Mesenchymal stem cell (in vitro differentiated cells and primary cell): Measurements from ENCODE around the gene FAM25A.
"Not testable (repeated sequence)": the region's sequence is repeated elsewhere in the genome, so short reads cannot be mapped to it uniquely, and the experiment has no call there.

Experiments used
- DNase-seq: peaks from one replicate; pipeline ENCODE4 v3.0.0-alpha.2; 2013
- H2AFZ ChIP-seq: one replicate; pipeline ENCODE4 v1.6.1; 2013; ENCODE audit warnings: low read depth, mild to moderate bottlenecking, control low read depth, inconsistent platforms, low read length, moderate library complexity
- H2AK5ac ChIP-seq: 2 replicates; pipeline ENCODE4 v1.6.1; 2013; ENCODE audit warnings: low read length, moderate library complexity, mild to moderate bottlenecking, inconsistent platforms; ENCODE audit not compliant: severe bottlenecking
- H2BK120ac ChIP-seq: one replicate; pipeline ENCODE4 v1.6.1; 2013; ENCODE audit warnings: low read depth, mild to moderate bottlenecking, inconsistent platforms, low read length, moderate library complexity
- H2BK12ac ChIP-seq, 2 experiments: one replicate each; pipeline ENCODE4 v1.6.1; 2013; ENCODE audit warnings: inconsistent platforms in 2 of 2, low read length in 2 of 2, mild to moderate bottlenecking in 2 of 2, moderate library complexity in 2 of 2, control low read depth in 1 of 2
- H2BK15ac ChIP-seq: one replicate; pipeline ENCODE4 v1.6.1; 2013; ENCODE audit warnings: mild to moderate bottlenecking, low read depth, inconsistent platforms; ENCODE audit not compliant: poor library complexity, severe bottlenecking
- H2BK5ac ChIP-seq: 2 replicates; pipeline ENCODE4 v1.6.1; 2013; ENCODE audit warnings: low read depth, mild to moderate bottlenecking, low read length, control low read depth, inconsistent platforms; ENCODE audit not compliant: poor library complexity, severe bottlenecking
- H3K14ac ChIP-seq, 2 experiments: one replicate each; pipeline ENCODE4 v1.6.1; 2013; ENCODE audit warnings: inconsistent platforms in 2 of 2, low read length in 2 of 2, control low read depth in 1 of 2, mild to moderate bottlenecking in 1 of 2, moderate library complexity in 1 of 2
- H3K18ac ChIP-seq, 2 experiments: one replicate each; pipeline ENCODE4 v1.6.1; 2013; ENCODE audit warnings: inconsistent platforms in 2 of 2, low read length in 2 of 2, control low read depth in 1 of 2, low read depth in 1 of 2, mild to moderate bottlenecking in 1 of 2
- H3K23ac ChIP-seq, 2 experiments: one replicate each; pipeline ENCODE4 v1.6.1; 2013; ENCODE audit warnings: inconsistent platforms in 2 of 2, low read length in 2 of 2, mild to moderate bottlenecking in 2 of 2, moderate library complexity in 2 of 2, control low read depth in 1 of 2
- H3K27ac ChIP-seq: 2 replicates; pipeline ENCODE4 v1.5.1; 2013; ENCODE audit warnings: mild to moderate bottlenecking, moderate library complexity, low read length, control low read depth, inconsistent platforms; ENCODE audit not compliant: poor library complexity, severe bottlenecking
- H3K27me3 ChIP-seq, 2 experiments: 2 replicates each; pipeline versions ENCODE4 v1.6.1 to v1.7.0; 2013; ENCODE audit warnings: low read length in 2 of 2, mild to moderate bottlenecking in 2 of 2, moderate library complexity in 2 of 2, control low read depth in 1 of 2, inconsistent platforms in 1 of 2; ENCODE audit not compliant: control insufficient read depth in 1 of 2, insufficient read depth in 1 of 2
- H3K36me3 ChIP-seq, 2 experiments: 2 replicates each; pipeline versions ENCODE4 v1.6.1 to v1.7.0; 2013; ENCODE audit warnings: low read length in 2 of 2, control low read depth in 1 of 2, inconsistent platforms in 1 of 2, low read depth in 1 of 2, mild to moderate bottlenecking in 1 of 2; ENCODE audit not compliant: insufficient read depth in 2 of 2, control insufficient read depth in 1 of 2
- H3K4ac ChIP-seq, 2 experiments: one replicate each; pipeline ENCODE4 v1.6.1; 2013; ENCODE audit warnings: inconsistent platforms in 2 of 2, low read length in 2 of 2, mild to moderate bottlenecking in 2 of 2, moderate library complexity in 2 of 2, control low read depth in 1 of 2, low read depth in 1 of 2
- H3K4me1 ChIP-seq: 2 replicates; pipeline ENCODE4 v1.6.1; 2013; ENCODE audit warnings: low read depth, low read length, control low read depth; ENCODE audit not compliant: control insufficient read depth, insufficient read depth
- H3K4me2 ChIP-seq: 2 replicates; pipeline ENCODE4 v1.6.1; 2013; ENCODE audit warnings: low read length, mild to moderate bottlenecking, inconsistent platforms; ENCODE audit not compliant: poor library complexity, severe bottlenecking
- H3K4me3 ChIP-seq, 2 experiments: 2 replicates each; pipeline versions ENCODE4 v1.5.1 to v1.7.0; 2013; ENCODE audit warnings: low read length in 2 of 2, mild to moderate bottlenecking in 2 of 2, control low read depth in 1 of 2, low read depth in 1 of 2; ENCODE audit not compliant: insufficient read depth in 1 of 2
- H3K79me1 ChIP-seq: replicated peaks from 2 replicates; pipeline ENCODE4 v1.6.1; 2013; ENCODE audit warnings: mild to moderate bottlenecking, control low read depth, low read length, inconsistent platforms; ENCODE audit not compliant: poor library complexity, severe bottlenecking
- H3K9ac ChIP-seq: 2 replicates; pipeline ENCODE4 v1.7.0; 2013; ENCODE audit warnings: mild to moderate bottlenecking, low read length, moderate library complexity
- H3K9me3 ChIP-seq: 2 replicates; pipeline ENCODE4 v1.7.0; 2013; ENCODE audit warnings: mild to moderate bottlenecking, low read length; ENCODE audit not compliant: control insufficient read depth
- H4K8ac ChIP-seq: one replicate; pipeline ENCODE4 v1.6.1; 2013; ENCODE audit warnings: inconsistent platforms, mild to moderate bottlenecking, low read length, moderate library complexity
- H4K91ac ChIP-seq: one replicate; pipeline ENCODE4 v1.6.1; 2013; ENCODE audit warnings: mild to moderate bottlenecking, low read length, inconsistent platforms
- WGBS: methylation state at CpG from one replicate; pipeline ENCODE4 v1.1.7; 2013; ENCODE audit warnings: mixed read lengths; 5-methylcytosine and 5-hydroxymethylcytosine counted together

The FAM25A gene

DNA sequence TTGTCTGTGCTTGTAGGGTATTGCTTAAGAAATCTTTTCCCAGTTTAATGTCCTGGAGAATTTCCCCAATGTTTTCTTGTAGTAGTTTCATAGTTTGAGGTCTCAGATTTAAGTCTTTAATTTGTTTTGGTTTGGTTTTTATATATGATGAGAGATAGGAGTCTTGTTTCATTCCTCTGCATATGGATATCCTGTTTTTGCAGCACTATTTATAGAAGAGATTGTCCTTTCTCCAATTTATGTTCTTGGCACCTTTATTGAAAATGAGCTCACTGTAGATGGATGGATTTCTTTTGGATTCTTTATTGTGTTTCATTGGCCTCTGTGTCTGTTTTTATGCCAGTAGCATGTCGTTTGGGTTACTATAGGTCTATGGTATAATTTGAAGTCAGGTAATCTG is 31.6 kb upstream of the FAM25A start:
- Histone ChIP-seq H3K27ac (no peak overlapping the region), H4K91ac (no peak overlapping the region), H2AFZ (no peak overlapping the region), H3K14ac (no peak overlapping the region), H2BK15ac (no peak overlapping the region), H2AK5ac (no peak overlapping the region), H3K27me3 (no peaks in the 10 kb centered on the region), H3K36me3 (peaks cover 0 to 18% of the 10 kb centered on the region in 2 experiments), H3K9ac (no peak overlapping the region), H2BK120ac (no peak overlapping the region), H3K9me3 (no peaks in the 10 kb centered on the region), H3K4me2 (no peak overlapping the region), H2BK5ac (no peak overlapping the region), H3K18ac (no peak overlapping the region), H3K4me3 (no peak overlapping the region), H2BK12ac (no peak overlapping the region), H3K4ac (no peak overlapping the region), H3K79me1 (no peaks in the 10 kb centered on the region), H3K4me1 (no peaks in the 10 kb centered on the region), H3K23ac (no peak overlapping the region), H4K8ac (no peak overlapping the region)
- WGBS = 93% methylated on average over 1 of the region's 1 CpG
- DNase-seq = no peak

DNA sequence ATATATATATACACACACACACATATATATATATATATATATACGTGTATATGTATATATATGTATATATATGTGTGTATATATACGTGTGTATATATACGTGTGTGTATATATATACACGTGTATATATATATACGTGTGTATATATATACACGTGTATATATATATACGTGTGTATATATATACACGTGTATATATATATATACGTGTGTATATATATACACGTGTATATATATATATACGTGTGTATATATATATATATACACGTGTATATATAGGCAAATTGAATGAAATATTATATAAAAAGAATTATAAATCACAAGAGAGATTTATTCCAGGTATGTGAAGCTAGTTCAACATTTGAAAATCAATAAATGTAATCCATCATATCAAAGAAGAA is 28.7 kb upstream of the FAM25A start:
- not testable (repeated sequence) for DNase-seq, H2BK120ac ChIP-seq, H3K4me3 ChIP-seq, H4K8ac ChIP-seq, H2AK5ac ChIP-seq, H3K4me1 ChIP-seq, H3K27ac ChIP-seq, H3K4ac ChIP-seq, H3K27me3 ChIP-seq, H2BK5ac ChIP-seq, H2AFZ ChIP-seq, H3K79me1 ChIP-seq, H3K9me3 ChIP-seq, H3K14ac ChIP-seq, H3K18ac ChIP-seq, H3K4me2 ChIP-seq, H3K9ac ChIP-seq, H3K23ac ChIP-seq, H4K91ac ChIP-seq, H2BK15ac ChIP-seq, H2BK12ac ChIP-seq
- peaks cover 0 to 27% of the 10 kb centered on the region in 2 experiments for H3K36me3 ChIP-seq
- no CpG with 5 or more reads among the region's 12 CpGs for WGBS

DNA sequence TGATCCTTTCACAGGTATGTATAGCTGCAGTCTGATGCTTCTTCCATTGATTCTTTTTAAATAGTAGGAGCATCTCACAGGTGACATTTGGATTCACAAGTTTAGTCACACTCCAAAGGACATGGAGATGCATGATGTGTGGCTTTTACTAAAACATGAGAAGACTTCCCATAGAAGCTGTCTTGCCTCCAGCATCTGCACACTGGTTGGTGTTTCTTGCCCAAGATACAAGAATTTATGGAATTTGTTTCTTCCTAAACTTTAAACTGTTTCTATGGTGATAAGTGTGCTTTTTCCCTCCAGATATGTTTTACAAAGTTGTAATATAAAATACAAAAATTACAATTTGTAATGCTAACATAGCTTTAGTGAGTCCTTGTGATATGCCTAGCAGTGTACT is 27.6 kb upstream of the FAM25A start:
- Histone ChIP-seq H3K36me3 (peaks cover 0 to 30% of the 10 kb centered on the region in 2 experiments), H3K9me3 (no peaks in the 10 kb centered on the region), H4K91ac (no peak overlapping the region), H3K79me1 (no peaks in the 10 kb centered on the region), H2BK12ac (no peak overlapping the region), H2BK120ac (no peak overlapping the region), H3K27ac (no peak overlapping the region), H3K9ac (no peak overlapping the region), H4K8ac (no peak overlapping the region), H3K4ac (no peak overlapping the region), H3K14ac (no peak overlapping the region), H3K23ac (no peak overlapping the region), H2BK15ac (no peak overlapping the region), H3K27me3 (no peaks in the 10 kb centered on the region), H2AK5ac (no peak overlapping the region), H3K4me3 (no peak overlapping the region), H3K4me1 (no peaks in the 10 kb centered on the region), H2BK5ac (no peak overlapping the region), H2AFZ (no peak overlapping the region), H3K18ac (no peak overlapping the region), H3K4me2 (no peak overlapping the region)
- no peak for DNase-seq

DNA sequence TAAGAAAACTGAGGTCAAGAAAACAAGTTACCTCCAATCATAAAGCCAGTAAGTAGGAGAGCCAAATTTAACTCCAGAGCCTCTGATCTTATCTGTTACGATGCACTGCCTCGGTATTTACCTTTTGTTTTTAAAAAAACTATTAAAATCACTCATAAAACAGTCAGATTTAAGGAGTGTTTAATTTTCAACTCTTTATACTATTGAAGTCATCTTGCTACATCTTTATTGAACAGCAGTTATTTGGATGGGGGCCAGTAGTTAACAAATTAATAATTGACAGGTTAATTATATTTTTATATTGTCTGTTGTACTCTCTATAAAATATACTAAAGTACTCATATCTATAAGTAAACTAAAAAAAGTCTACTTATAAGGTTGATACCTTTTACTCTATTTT is 27.2 kb upstream of the FAM25A start:
- H3K18ac ChIP-seq = no peak overlapping the region
- H3K9me3 ChIP-seq = no peaks in the 10 kb centered on the region
- H2BK5ac ChIP-seq = no peak overlapping the region
- no peaks in the 10 kb centered on the region for H3K27me3 ChIP-seq
- no peak overlapping the region for H2AFZ ChIP-seq
- no peak overlapping the region for H2BK15ac ChIP-seq
- H3K4me1 ChIP-seq = no peaks in the 10 kb centered on the region
- no peak overlapping the region for H3K4ac ChIP-seq
- no peak overlapping the region for H2BK120ac ChIP-seq
- WGBS = no CpG with 5 or more reads among the region's 2 CpGs
- H2BK12ac ChIP-seq = no peak overlapping the region
- H4K91ac ChIP-seq = no peak overlapping the region
- H3K4me2 ChIP-seq = no peak overlapping the region
- H3K23ac ChIP-seq = no peak overlapping the region
- H3K36me3 ChIP-seq = peaks cover 0 to 30% of the 10 kb centered on the region in 2 experiments
- DNase-seq = no peak
- no peak overlapping the region for H3K14ac ChIP-seq
- H4K8ac ChIP-seq = no peak overlapping the region
- H3K27ac ChIP-seq = no peak overlapping the region
- no peaks in the 10 kb centered on the region for H3K79me1 ChIP-seq
- H3K9ac ChIP-seq = no peak overlapping the region
- H2AK5ac ChIP-seq = no peak overlapping the region
- H3K4me3 ChIP-seq = no peak overlapping the region
